ENCODE results near the gene C20orf144. TPM values are rescaled to one million over a fixed set of nuclear protein-coding genes. Genes with fewer than 3 reads are reported as not detected.

Gene C20orf144
- total RNA-seq, 2 donors from 2014 or later: 0.66 TPM; not detected in 1

DNA sequence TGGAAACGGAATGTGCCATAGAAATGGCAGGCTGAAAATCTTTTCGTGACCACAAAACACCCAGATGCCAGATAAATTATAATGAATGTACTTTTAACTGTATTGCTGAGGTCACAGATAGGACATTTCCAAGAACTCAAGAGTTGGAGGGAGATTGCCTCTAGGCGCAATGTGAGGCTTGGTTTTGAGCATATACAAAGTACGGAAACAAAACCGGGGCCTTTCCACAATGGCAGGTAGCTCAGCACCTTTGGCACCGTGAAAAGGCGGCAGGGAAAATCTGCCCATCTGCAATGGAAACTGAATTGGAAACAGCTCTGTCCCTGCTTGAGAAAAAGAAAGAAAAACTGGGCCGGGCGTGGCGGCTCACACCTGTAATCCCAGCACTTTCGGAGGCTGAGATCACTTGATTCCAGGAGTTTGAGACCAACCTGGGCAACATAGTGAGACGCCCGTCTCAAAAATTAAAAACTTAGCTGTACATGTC is 10.5 kb upstream of the C20orf144 start:
- TF ChIP-seq, protein P1, sequence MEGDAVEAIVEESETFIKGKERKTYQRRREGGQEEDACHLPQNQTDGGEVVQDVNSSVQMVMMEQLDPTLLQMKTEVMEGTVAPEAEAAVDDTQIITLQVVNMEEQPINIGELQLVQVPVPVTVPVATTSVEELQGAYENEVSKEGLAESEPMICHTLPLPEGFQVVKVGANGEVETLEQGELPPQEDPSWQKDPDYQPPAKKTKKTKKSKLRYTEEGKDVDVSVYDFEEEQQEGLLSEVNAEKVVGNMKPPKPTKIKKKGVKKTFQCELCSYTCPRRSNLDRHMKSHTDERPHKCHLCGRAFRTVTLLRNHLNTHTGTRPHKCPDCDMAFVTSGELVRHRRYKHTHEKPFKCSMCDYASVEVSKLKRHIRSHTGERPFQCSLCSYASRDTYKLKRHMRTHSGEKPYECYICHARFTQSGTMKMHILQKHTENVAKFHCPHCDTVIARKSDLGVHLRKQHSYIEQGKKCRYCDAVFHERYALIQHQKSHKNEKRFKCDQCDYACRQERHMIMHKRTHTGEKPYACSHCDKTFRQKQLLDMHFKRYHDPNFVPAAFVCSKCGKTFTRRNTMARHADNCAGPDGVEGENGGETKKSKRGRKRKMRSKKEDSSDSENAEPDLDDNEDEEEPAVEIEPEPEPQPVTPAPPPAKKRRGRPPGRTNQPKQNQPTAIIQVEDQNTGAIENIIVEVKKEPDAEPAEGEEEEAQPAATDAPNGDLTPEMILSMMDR (IDR thresholded peaks at IDR 0.05): no peak
- Histone ChIP-seq H3K27ac (no peak overlapping the region), H3K4me1 (peaks cover 48% of the 10 kb centered on the region), H3K4me3 (no peak overlapping the region), H3K9me3 (no peaks in the 10 kb centered on the region), H3K36me3 (replicated peaks in 1 of 2; ENCODE audit: insufficient read depth in 1 of 2, low read depth in 2 of 2) (no peaks in the 10 kb centered on the region), H3K27me3 (no peaks in the 10 kb centered on the region)
- 75 to 86% methylated on average over 13 of the region's 13 CpGs for WGBS, 2 donors
- ATAC-seq (no peak), DNase-seq (no peak)
- intact Hi-C loops (cut with DNase I): loop anchor here (10.0 kb wide), 1 partner anchor 197 kb away; no protein-coding TSS in a partner anchor

DNA sequence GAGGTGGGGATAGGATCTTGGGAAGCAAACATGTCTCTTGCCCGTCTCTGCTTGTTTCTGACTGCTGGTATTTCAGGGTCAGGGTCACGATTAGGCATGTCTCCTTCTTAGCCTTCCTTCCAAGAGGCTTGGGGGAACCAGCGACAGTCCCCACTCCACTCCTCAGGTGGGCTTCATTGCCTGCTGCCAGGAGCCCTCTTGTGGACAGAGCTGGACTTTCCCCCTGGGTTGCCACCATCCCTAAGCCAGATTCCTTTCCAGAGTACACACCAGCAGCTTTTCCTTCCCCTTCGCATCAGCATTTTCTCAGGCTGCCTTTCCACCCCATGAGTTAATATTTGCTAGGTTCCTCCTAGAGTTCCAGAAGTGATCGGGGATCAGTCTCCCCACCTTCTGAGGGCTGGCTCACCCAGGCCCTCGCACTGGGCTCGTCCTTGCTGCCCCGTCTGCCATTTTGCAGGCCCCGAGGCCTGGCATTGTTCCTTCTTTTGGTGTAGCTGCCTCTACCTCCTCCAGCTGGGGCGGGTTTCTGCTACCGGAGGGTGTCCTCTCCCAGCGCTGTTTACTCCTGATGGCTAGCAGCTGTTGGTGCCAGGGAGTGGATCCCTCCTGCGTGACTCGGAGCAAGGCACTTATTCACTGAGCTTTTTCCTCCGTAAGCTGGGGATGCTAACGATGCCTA is 8.8 kb upstream of the C20orf144 start:
- Histone ChIP-seq H3K27ac (peak overlapping the region; percentile 84 to 93 (median 88)), H3K4me3 (no peak overlapping the region), H3K9me3 (no peaks in the 10 kb centered on the region), H3K36me3 (replicated peaks in 1 of 2; ENCODE audit: insufficient read depth in 1 of 2, low read depth in 2 of 2) (no peaks in the 10 kb centered on the region), H3K4me1 (peaks cover 31% of the 10 kb centered on the region), H3K27me3 (no peaks in the 10 kb centered on the region)
- TF ChIP-seq, protein P1 (IDR thresholded peaks at IDR 0.05): peak; percentile 54 to 90 (median 67)
- TF ChIP-seq POLR2A (IDR thresholded peaks at IDR 0.05): peak in 1 of 3 donors; percentile 8
- DNase-seq: peak; percentile 67 to 81 (median 74)
- intact Hi-C loops (cut with DNase I): loop anchor here (10.0 kb wide), 1 partner anchor 199 kb away; no protein-coding TSS in a partner anchor
- WGBS, 2 donors: 34 to 35% methylated on average over 15 to 16 of the region's 16 CpGs
- ATAC-seq: peak; percentile 62

DNA sequence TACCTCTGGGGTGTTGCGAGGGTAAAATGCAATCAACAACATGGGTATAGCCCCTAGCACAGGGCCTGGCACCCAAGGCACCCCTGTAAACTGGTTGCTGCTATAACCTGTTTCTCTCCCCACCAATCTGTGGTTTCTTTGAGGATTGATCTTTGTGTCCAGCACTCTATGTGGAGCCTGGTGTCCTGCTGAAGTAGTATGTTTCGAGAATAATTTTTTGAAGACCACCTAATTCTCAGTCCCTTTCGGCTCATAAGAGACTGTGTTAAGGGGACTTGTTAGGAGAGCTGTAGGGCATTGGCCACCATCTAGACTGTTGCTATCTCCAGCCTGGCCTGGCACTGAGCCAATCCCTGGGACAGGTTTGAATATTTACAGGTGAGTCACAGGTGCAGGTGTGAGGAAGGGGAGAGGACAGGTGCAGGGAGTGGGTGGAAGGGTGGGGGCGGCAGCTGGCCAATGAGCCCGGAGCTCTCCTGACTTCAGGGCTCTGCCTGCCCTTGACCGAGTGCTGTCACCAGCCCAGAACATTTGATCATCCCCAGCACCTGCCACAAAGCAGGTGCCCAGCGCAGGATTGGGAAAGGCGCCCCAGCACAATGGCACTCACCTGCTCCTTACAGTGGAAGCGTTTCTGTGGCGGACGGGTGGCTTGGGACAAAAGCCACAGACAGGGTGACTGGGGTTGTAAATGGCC is 8.1 kb upstream of the C20orf144 start:
- Histone ChIP-seq H3K27me3 (no peaks in the 10 kb centered on the region), H3K36me3 (replicated peaks in 1 of 2; ENCODE audit: insufficient read depth in 1 of 2, low read depth in 2 of 2) (no peaks in the 10 kb centered on the region), H3K27ac (peak overlapping the region; percentile 84 to 93 (median 88)), H3K4me1 (peaks cover 29% of the 10 kb centered on the region), H3K4me3 (no peak overlapping the region), H3K9me3 (no peaks in the 10 kb centered on the region)
- ATAC-seq: peak; percentile 94
- peak; percentile 5 to 78 (median 49) for TF ChIP-seq POLR2A (IDR thresholded peaks at IDR 0.05)
- TF ChIP-seq, protein P1 (IDR thresholded peaks at IDR 0.05): no peak
- WGBS, 2 donors: 23 to 38% methylated on average over 7 to 11 of the region's 11 CpGs
- peak; percentile 95 to 99 (median 98) for DNase-seq
- intact Hi-C loops (cut with DNase I): loop anchor here (10.0 kb wide), 1 partner anchor 199 kb away; no protein-coding TSS in a partner anchor

DNA sequence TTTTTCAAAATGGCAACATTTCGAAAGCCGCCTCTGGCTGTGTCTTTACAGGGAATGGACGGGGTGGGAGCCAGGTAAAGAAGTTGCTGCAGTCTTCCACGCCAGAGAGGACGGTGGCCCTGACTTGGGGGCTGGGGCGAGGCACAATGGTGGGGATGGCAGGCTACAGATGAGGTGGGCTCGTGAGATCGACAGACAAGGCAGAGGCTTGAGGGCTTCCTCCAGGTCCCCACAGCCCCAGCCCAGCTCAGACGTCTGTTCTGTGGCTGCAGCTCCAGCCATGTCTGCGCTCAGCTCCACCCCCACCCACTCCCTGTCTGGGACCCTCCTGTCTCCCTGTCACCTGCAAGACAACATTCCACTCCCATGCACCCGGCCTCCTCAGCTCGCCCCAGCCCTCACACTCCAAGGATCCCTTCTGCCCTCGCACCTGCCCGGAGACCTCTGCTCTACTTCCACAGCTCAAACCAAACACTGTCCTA is 7.4 kb upstream of the C20orf144 start:
- DNase-seq (peak in 1 of 4 donors; percentile 50), ATAC-seq (no peak)
- Histone ChIP-seq H3K27ac (peak overlapping the region; percentile 84 to 93 (median 88)), H3K4me1 (peaks cover 29% of the 10 kb centered on the region), H3K9me3 (no peaks in the 10 kb centered on the region), H3K36me3 (replicated peaks in 1 of 2; ENCODE audit: insufficient read depth in 1 of 2, low read depth in 2 of 2) (no peaks in the 10 kb centered on the region), H3K4me3 (no peak overlapping the region), H3K27me3 (no peaks in the 10 kb centered on the region)
- TF ChIP-seq POLR2A (IDR thresholded peaks at IDR 0.05): no peak
- TF ChIP-seq, protein P1 (IDR thresholded peaks at IDR 0.05): no peak
- 58 to 65% methylated on average over 5 to 13 of the region's 14 CpGs for WGBS, 2 donors
- intact Hi-C loops (cut with DNase I): loop anchor here (10.0 kb wide), 1 partner anchor 200 kb away; no protein-coding TSS in a partner anchor

Data from body of pancreas (tissue), 4 donors.